WTC11 (cell line): Measurements from ENCODE around the gene SLC25A11. TPM values are rescaled to one million over a fixed set of nuclear protein-coding genes. Genes with fewer than 3 reads are reported as not detected.

Source experiments
- ATAC-seq: fragments of 200-7000 bp; cut with Tn5 transposase; 2 replicates; pipeline ENCODE4 v1.10.0; 2021; ENCODE audit warnings: mild to moderate bottlenecking, moderate library complexity
- CTCF ChIA-PET: fragments of 300-600 bp; sonication (Branson Sonifier 250); formaldehyde crosslinking; loops from one replicate; lab custom pipeline; 2021; ENCODE audit warnings: antibody characterized with exemption; lab: Charles Lee
- POLR2A ChIA-PET: fragments of 350-600 bp; sonication (Branson Sonifier 250); formaldehyde crosslinking; loops from one replicate; lab custom pipeline; 2021; ENCODE audit warnings: antibody characterized with exemption; lab: Charles Lee
- DNase-seq: peaks from one replicate; pipeline ENCODE4 v3.0.0; 2021; ENCODE audit warnings: low spot score
- H3K27ac Mint-ChIP-seq: 2 replicates; pipeline ENCODE4 v1.8.0; 2021; ENCODE audit warnings: mixed read lengths
- H3K27me3 Mint-ChIP-seq: 2 replicates; pipeline ENCODE4 v1.8.0; 2021; ENCODE audit warnings: low read depth, mild to moderate bottlenecking, moderate library complexity, mixed read lengths
- H3K36me3 Mint-ChIP-seq: 2 replicates; pipeline ENCODE4 v1.8.0; 2021; ENCODE audit warnings: mixed read lengths
- H3K4me1 Mint-ChIP-seq: 2 replicates; pipeline ENCODE4 v1.8.0; 2022; ENCODE audit warnings: mixed read lengths
- H3K4me3 Mint-ChIP-seq: 2 replicates; pipeline ENCODE4 v1.8.0; 2021; ENCODE audit warnings: mild to moderate bottlenecking, moderate library complexity, mixed read lengths
- H3K9me3 Mint-ChIP-seq: 2 replicates; pipeline ENCODE4 v1.8.0; 2021; ENCODE audit warnings: mixed read lengths
- CBFB ChIP-seq: sonication (generic); formaldehyde crosslinking; IDR thresholded peaks from 2 replicates; pipeline ENCODE4 v1.8.1; 2022; ENCODE audit warnings: mild to moderate bottlenecking, low read depth, missing genetic modification reagents
- CREM ChIP-seq: sonication (generic); formaldehyde crosslinking; IDR thresholded peaks from 2 replicates; pipeline ENCODE4 v1.8.1; 2022; ENCODE audit warnings: mild to moderate bottlenecking, missing genetic modification reagents, moderate library complexity
- FOXK1 ChIP-seq: sonication (generic); formaldehyde crosslinking; IDR thresholded peaks from 2 replicates; pipeline ENCODE4 v1.8.0; 2022; ENCODE audit warnings: mild to moderate bottlenecking, moderate library complexity, missing genetic modification reagents
- FOXP1 ChIP-seq: sonication (generic); formaldehyde crosslinking; IDR thresholded peaks from 2 replicates; pipeline ENCODE4 v1.8.0; 2022; ENCODE audit warnings: missing genetic modification reagents, mild to moderate bottlenecking, moderate library complexity, borderline replicate concordance
- JAZF1 ChIP-seq: fragments of 250-450 bp; sonication (Bioruptor Pico); IDR thresholded peaks from 2 replicates; pipeline ENCODE4 v1.9.0; 2021; ENCODE audit warnings: moderate library complexity, mild to moderate bottlenecking, inconsistent platforms
- NFE2L1 ChIP-seq: sonication (generic); formaldehyde crosslinking; IDR thresholded peaks from 2 replicates; pipeline ENCODE4 v1.8.1; 2023; ENCODE audit warnings: missing genetic modification reagents
- SMAD4 ChIP-seq: sonication (generic); formaldehyde crosslinking; IDR thresholded peaks from 2 replicates; pipeline ENCODE4 v1.8.0; 2022; ENCODE audit warnings: mild to moderate bottlenecking, missing genetic modification reagents
- TEAD1 ChIP-seq: sonication (generic); formaldehyde crosslinking; IDR thresholded peaks from 2 replicates; pipeline ENCODE4 v1.8.0; 2022; ENCODE audit warnings: mild to moderate bottlenecking, missing genetic modification reagents
- ZNF317 ChIP-seq: sonication (generic); formaldehyde crosslinking; IDR thresholded peaks from 2 replicates; pipeline ENCODE4 v1.8.1; 2023; ENCODE audit warnings: low read depth, mild to moderate bottlenecking, moderate library complexity, missing genetic modification reagents, borderline replicate concordance
- total RNA-seq: library from RNA; stranded (reverse); gene quantifications from 3 replicates; pipeline ENCODE4 v1.2.3, GENCODE V29; 2021
- TF ChIP-seq, protein P1 (sequence below): sonication (generic); formaldehyde crosslinking; IDR thresholded peaks from 2 replicates; pipeline ENCODE4 v1.8.1; 2023; ENCODE audit warnings: mild to moderate bottlenecking, moderate library complexity, missing genetic modification reagents
- TF ChIP-seq, protein P2 (sequence below): fragments of 250-450 bp; sonication (Bioruptor Pico); IDR thresholded peaks from 2 replicates; pipeline ENCODE4 v1.9.0; 2021; ENCODE audit warnings: moderate library complexity, mild to moderate bottlenecking, inconsistent platforms, borderline replicate concordance
- TF ChIP-seq, protein P3 (sequence below): sonication (generic); formaldehyde crosslinking; IDR thresholded peaks from 2 replicates; pipeline ENCODE4 v1.8.1; 2023; ENCODE audit warnings: mild to moderate bottlenecking, missing genetic modification reagents
- TF ChIP-seq, protein P4 (sequence below): sonication (generic); formaldehyde crosslinking; IDR thresholded peaks from 2 replicates; pipeline ENCODE4 v1.8.1; 2023; ENCODE audit warnings: mild to moderate bottlenecking, missing genetic modification reagents, moderate library complexity
- TF ChIP-seq, protein P5 (sequence below): sonication (generic); formaldehyde crosslinking; IDR thresholded peaks from 2 replicates; pipeline ENCODE4 v1.8.0; 2023; ENCODE audit warnings: missing genetic modification reagents, mild to moderate bottlenecking, borderline replicate concordance
- TF ChIP-seq, protein P6 (sequence below): sonication (generic); formaldehyde crosslinking; conservative IDR thresholded peaks from 2 replicates; pipeline ENCODE4 v1.8.1; 2023; ENCODE audit warnings: mild to moderate bottlenecking, low read depth, missing genetic modification reagents, moderate library complexity

Gene SLC25A11
- total RNA-seq, 1 experiment from 2014 or later = 73.7 TPM

DNA sequence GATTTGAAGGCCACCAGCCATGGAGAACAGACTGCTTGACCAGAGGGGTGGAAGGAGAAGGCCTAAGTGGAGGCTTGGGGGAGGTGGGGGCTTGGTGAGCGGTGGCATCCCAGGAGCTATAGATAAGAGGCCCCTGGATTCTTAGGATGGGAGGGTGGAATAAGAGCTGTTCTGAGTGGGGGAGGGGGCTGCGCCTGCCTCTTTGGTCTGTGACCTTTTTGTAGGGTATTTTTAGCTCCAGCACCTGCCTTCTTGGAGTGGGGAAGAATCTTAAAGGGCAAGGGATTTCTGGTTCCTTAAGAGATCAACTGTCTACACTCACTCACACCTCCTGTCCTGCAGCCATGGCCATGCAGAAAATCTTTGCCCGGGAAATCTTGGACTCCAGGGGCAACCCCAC is 11.6 kb upstream of the SLC25A11 start:
- no peak overlapping the region for H3K27ac Mint-ChIP-seq

DNA sequence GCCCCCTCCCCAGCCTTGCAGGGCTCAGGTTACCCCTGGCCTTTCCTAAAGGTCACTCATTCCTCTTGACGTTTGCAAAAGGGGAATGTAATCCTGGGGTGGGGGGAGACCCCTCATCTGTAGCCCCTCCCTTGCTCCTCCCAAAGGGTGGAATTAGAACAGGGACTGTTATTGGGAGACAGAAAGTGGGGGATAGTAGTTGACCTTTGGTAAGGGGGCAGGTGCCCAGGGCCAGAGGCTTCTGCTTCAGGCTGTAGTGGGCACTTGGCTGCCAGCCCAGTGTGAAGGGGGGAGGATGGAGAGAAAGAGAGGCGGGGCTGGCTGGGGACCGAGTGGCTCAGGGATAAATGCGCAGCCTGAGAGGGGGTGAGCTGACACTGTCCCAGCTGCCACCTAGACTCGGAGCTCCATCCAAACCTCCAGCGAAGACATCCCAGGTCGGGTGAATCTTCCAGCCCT is 10.9 kb upstream of the SLC25A11 start, which contains the start of gene ENO3:
Gene ENO3, plus strand, starts transcription at position 374 of the 459 bp plus-strand sequence. CDS start 711 bp downstream, outside the sequence.
- ATAC-seq = peak; percentile 4
- peaks cover 12% of the 10 kb centered on the region for H3K36me3 Mint-ChIP-seq
- H3K27me3 Mint-ChIP-seq = no peaks in the 10 kb centered on the region
- ChIA-PET POLR2A (interaction anchor here (1.0 to 2.5 kb wide), 4 partner anchors 11 to 51 kb away, joined by 3 to 18 read pairs (median 6); partner anchors contain the start of genes C17orf107, RNF167, SLC25A11 and SPAG7), CTCF (interaction anchor here (0.5 to 5.4 kb wide), 10 partner anchors 8 to 111 kb away, joined by 3 to 27 read pairs (median 4); partner anchors contain the start of genes INCA1, KIF1C, RNF167 and SLC25A11)
- H3K4me3 Mint-ChIP-seq = peak within 1 kb of the TSS; percentile 85
- DNase-seq = peak; percentile 42
- peak within 1 kb of the TSS; percentile 96 for H3K27ac Mint-ChIP-seq
- H3K4me1 Mint-ChIP-seq = peaks cover 39% of the 10 kb centered on the region
- H3K9me3 Mint-ChIP-seq = no peaks in the 10 kb centered on the region
- TF ChIP-seq, protein P1, sequence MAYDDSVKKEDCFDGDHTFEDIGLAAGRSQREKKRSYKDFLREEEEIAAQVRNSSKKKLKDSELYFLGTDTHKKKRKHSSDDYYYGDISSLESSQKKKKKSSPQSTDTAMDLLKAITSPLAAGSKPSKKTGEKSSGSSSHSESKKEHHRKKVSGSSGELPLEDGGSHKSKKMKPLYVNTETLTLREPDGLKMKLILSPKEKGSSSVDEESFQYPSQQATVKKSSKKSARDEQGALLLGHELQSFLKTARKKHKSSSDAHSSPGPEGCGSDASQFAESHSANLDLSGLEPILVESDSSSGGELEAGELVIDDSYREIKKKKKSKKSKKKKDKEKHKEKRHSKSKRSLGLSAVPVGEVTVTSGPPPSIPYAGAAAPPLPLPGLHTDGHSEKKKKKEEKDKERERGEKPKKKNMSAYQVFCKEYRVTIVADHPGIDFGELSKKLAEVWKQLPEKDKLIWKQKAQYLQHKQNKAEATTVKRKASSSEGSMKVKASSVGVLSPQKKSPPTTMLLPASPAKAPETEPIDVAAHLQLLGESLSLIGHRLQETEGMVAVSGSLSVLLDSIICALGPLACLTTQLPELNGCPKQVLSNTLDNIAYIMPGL (CRISPR knock-in tag) = peak; percentile 41; the same call in 1 of the 2 replicates
- TF ChIP-seq SMAD4 (CRISPR knock-in tag) = no peak

More for the DNA sequence above, 11.6 kb upstream of the SLC25A11 start:
- DNase-seq = no peak
- H3K9me3 Mint-ChIP-seq = no peaks in the 10 kb centered on the region
- TF ChIP-seq, protein P2, sequence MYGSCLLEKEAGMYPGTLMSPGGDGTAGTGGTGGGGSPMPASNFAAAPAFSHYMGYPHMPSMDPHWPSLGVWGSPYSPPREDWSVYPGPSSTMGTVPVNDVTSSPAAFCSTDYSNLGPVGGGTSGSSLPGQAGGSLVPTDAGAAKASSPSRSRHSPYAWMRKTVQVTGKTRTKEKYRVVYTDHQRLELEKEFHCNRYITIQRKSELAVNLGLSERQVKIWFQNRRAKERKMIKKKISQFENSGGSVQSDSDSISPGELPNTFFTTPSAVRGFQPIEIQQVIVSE (CRISPR knock-in tag) = no peak
- no peak for TF ChIP-seq CREM
- TF ChIP-seq FOXP1 (CRISPR knock-in tag) = no peak
- TF ChIP-seq ZNF317 = no peak
- no peak for TF ChIP-seq TEAD1 (CRISPR knock-in tag)
- TF ChIP-seq, protein P3, sequence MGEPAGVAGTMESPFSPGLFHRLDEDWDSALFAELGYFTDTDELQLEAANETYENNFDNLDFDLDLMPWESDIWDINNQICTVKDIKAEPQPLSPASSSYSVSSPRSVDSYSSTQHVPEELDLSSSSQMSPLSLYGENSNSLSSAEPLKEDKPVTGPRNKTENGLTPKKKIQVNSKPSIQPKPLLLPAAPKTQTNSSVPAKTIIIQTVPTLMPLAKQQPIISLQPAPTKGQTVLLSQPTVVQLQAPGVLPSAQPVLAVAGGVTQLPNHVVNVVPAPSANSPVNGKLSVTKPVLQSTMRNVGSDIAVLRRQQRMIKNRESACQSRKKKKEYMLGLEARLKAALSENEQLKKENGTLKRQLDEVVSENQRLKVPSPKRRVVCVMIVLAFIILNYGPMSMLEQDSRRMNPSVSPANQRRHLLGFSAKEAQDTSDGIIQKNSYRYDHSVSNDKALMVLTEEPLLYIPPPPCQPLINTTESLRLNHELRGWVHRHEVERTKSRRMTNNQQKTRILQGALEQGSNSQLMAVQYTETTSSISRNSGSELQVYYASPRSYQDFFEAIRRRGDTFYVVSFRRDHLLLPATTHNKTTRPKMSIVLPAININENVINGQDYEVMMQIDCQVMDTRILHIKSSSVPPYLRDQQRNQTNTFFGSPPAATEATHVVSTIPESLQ (CRISPR knock-in tag) = no peak
- no peak for TF ChIP-seq JAZF1 (CRISPR knock-in tag)
- TF ChIP-seq, protein P4, sequence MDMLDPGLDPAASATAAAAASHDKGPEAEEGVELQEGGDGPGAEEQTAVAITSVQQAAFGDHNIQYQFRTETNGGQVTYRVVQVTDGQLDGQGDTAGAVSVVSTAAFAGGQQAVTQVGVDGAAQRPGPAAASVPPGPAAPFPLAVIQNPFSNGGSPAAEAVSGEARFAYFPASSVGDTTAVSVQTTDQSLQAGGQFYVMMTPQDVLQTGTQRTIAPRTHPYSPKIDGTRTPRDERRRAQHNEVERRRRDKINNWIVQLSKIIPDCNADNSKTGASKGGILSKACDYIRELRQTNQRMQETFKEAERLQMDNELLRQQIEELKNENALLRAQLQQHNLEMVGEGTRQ = no peak
- no peak for TF ChIP-seq NFE2L1 (CRISPR knock-in tag)
- TF ChIP-seq CBFB (CRISPR knock-in tag) = no peak
- ChIA-PET POLR2A (interaction anchor here (0.7 to 2.5 kb wide), 5 partner anchors 8 to 52 kb away, joined by 3 to 18 read pairs (median 5); partner anchors contain the start of genes C17orf107, RNF167, SLC25A11 and SPAG7), CTCF (interaction anchor here (0.6 to 5.4 kb wide), 8 partner anchors 8 to 111 kb away, joined by 3 to 27 read pairs (median 4); partner anchors contain the start of genes CAMTA2, INCA1, KIF1C and RNF167)
- H3K4me1 Mint-ChIP-seq = peaks cover 35% of the 10 kb centered on the region
- H3K36me3 Mint-ChIP-seq = peaks cover 6% of the 10 kb centered on the region
- no peak for ATAC-seq
- no peaks in the 10 kb centered on the region for H3K27me3 Mint-ChIP-seq
- H3K4me3 Mint-ChIP-seq = peak overlapping the region; percentile 85

DNA sequence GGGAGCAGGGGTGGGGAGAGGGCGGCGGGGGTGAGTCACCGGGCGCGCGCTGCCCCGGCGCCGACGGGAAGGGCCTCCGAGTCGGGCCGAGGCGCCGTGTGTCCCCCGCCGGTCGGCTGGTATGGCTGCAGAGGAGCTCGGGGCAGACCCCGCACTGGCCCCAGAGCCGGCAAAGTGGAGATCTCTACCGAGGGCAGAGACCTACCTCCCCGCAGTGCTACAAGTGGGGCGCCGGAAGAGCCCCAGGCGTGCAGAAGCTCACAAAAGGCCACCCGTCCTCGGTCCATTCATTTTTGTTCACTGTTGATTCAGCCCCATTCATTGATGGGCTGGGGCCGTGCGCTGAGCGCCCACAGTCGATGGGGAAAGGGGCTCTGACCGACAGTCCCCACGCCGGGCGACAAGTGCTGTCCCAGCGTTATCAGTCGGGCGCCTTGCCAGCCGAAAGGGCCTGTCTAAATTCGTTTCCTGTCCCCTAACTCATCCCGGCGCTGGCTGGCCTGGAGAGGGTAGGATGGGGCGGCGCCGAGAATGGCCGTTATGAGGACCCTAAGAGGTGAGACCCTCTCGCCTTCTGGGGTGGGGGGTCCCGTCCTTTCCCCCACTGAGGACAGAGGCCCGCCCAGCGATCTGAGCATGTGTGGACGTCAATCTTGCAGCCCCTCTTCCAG is 10.4 kb upstream of the SLC25A11 start:
- H3K27ac Mint-ChIP-seq = peak overlapping the region; percentile 96
- ChIA-PET CTCF (interaction anchor here (1.0 to 5.4 kb wide), 5 partner anchors 10 to 41 kb away, joined by 3 to 27 read pairs (median 12); partner anchors contain the start of genes RNF167, SLC25A11 and SPAG7), POLR2A (interaction anchor here (0.6 to 2.5 kb wide), 6 partner anchors 10 to 181 kb away, joined by 3 to 18 read pairs (median 6); partner anchors contain the start of genes C17orf107, RNF167, SLC25A11 and SPAG7)
- ATAC-seq = peak; percentile 7
- H3K27me3 Mint-ChIP-seq = no peaks in the 10 kb centered on the region
- H3K36me3 Mint-ChIP-seq = peaks cover 17% of the 10 kb centered on the region
- peak overlapping the region; percentile 85 for H3K4me3 Mint-ChIP-seq
- DNase-seq = peak; percentile 58
- H3K9me3 Mint-ChIP-seq = no peaks in the 10 kb centered on the region
- H3K4me1 Mint-ChIP-seq = peaks cover 44% of the 10 kb centered on the region
- TF ChIP-seq, protein P5, sequence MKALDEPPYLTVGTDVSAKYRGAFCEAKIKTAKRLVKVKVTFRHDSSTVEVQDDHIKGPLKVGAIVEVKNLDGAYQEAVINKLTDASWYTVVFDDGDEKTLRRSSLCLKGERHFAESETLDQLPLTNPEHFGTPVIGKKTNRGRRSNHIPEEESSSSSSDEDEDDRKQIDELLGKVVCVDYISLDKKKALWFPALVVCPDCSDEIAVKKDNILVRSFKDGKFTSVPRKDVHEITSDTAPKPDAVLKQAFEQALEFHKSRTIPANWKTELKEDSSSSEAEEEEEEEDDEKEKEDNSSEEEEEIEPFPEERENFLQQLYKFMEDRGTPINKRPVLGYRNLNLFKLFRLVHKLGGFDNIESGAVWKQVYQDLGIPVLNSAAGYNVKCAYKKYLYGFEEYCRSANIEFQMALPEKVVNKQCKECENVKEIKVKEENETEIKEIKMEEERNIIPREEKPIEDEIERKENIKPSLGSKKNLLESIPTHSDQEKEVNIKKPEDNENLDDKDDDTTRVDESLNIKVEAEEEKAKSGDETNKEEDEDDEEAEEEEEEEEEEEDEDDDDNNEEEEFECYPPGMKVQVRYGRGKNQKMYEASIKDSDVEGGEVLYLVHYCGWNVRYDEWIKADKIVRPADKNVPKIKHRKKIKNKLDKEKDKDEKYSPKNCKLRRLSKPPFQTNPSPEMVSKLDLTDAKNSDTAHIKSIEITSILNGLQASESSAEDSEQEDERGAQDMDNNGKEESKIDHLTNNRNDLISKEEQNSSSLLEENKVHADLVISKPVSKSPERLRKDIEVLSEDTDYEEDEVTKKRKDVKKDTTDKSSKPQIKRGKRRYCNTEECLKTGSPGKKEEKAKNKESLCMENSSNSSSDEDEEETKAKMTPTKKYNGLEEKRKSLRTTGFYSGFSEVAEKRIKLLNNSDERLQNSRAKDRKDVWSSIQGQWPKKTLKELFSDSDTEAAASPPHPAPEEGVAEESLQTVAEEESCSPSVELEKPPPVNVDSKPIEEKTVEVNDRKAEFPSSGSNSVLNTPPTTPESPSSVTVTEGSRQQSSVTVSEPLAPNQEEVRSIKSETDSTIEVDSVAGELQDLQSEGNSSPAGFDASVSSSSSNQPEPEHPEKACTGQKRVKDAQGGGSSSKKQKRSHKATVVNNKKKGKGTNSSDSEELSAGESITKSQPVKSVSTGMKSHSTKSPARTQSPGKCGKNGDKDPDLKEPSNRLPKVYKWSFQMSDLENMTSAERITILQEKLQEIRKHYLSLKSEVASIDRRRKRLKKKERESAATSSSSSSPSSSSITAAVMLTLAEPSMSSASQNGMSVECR = 0 out of 2 replicates have a peak, but pooled peaks have one; percentile 17
- TF ChIP-seq FOXK1 (CRISPR knock-in tag) (0 out of 2 replicates have a peak, but pooled peaks have one; percentile 5), TEAD1 (CRISPR knock-in tag) (0 out of 2 replicates have a peak, but pooled peaks have one; percentile 19)
- TF ChIP-seq, protein P6, sequence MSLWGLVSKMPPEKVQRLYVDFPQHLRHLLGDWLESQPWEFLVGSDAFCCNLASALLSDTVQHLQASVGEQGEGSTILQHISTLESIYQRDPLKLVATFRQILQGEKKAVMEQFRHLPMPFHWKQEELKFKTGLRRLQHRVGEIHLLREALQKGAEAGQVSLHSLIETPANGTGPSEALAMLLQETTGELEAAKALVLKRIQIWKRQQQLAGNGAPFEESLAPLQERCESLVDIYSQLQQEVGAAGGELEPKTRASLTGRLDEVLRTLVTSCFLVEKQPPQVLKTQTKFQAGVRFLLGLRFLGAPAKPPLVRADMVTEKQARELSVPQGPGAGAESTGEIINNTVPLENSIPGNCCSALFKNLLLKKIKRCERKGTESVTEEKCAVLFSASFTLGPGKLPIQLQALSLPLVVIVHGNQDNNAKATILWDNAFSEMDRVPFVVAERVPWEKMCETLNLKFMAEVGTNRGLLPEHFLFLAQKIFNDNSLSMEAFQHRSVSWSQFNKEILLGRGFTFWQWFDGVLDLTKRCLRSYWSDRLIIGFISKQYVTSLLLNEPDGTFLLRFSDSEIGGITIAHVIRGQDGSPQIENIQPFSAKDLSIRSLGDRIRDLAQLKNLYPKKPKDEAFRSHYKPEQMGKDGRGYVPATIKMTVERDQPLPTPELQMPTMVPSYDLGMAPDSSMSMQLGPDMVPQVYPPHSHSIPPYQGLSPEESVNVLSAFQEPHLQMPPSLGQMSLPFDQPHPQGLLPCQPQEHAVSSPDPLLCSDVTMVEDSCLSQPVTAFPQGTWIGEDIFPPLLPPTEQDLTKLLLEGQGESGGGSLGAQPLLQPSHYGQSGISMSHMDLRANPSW = no peak
